Measurements from ENCODE around the gene WASF1. TPM values are rescaled to one million over a fixed set of nuclear protein-coding genes. Genes with fewer than 3 reads are reported as not detected.

WASF1 gene
- polyA plus RNA-seq, 1 experiment, result 19.5 TPM

DNA sequence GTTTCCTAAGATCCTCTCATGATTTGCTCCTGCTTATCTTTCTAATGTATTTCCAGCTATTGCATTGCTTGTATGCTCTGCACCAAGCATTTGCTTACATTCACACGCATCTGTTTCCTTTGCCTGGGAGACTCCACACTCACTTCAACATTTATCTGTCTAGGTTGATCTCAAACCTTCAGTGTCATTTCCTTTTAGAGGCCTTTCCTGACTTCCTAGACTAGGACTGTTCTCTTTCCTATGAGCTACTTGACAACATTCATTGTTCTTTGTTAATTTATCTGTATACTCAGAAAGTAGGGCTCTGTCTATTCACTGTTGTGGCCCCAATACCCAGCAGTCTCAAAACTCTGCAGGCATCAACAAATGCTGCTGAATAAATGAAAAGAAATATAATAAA is 84.4 kb downstream of the WASF1 start:
- TF ChIP-seq, protein P1, sequence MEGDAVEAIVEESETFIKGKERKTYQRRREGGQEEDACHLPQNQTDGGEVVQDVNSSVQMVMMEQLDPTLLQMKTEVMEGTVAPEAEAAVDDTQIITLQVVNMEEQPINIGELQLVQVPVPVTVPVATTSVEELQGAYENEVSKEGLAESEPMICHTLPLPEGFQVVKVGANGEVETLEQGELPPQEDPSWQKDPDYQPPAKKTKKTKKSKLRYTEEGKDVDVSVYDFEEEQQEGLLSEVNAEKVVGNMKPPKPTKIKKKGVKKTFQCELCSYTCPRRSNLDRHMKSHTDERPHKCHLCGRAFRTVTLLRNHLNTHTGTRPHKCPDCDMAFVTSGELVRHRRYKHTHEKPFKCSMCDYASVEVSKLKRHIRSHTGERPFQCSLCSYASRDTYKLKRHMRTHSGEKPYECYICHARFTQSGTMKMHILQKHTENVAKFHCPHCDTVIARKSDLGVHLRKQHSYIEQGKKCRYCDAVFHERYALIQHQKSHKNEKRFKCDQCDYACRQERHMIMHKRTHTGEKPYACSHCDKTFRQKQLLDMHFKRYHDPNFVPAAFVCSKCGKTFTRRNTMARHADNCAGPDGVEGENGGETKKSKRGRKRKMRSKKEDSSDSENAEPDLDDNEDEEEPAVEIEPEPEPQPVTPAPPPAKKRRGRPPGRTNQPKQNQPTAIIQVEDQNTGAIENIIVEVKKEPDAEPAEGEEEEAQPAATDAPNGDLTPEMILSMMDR (IDR thresholded peaks at IDR 0.05; ENCODE audit: insufficient read depth, low read depth, low read length), result no peak
- ChIA-PET POLR2A (no interaction called here), CTCF (interaction anchor here (1.2 to 1.3 kb wide), 2 partner anchors 19 to 296 kb away, joined by 4 read pairs; no protein-coding TSS in a partner anchor)
- DNase-seq (ENCODE audit: low read depth), result no peak
- Histone ChIP-seq H3K4me3 (ENCODE audit: low read depth, low read length) (no peak overlapping the region), H3K36me3 (ENCODE audit: control insufficient read depth, insufficient read depth, low read length) (no peaks in the 10 kb centered on the region), H3K27me3 (ENCODE audit: control insufficient read depth, insufficient read depth, low read length) (no peaks in the 10 kb centered on the region)

- no peak for DNase-seq (ENCODE audit: low read depth)
- POLR2A ChIA-PET, result no interaction called here
- Histone ChIP-seq H3K4me3 (ENCODE audit: low read depth, low read length) (no peak overlapping the region), H3K27me3 (ENCODE audit: control insufficient read depth, insufficient read depth, low read length) (no peaks in the 10 kb centered on the region), H3K36me3 (ENCODE audit: control insufficient read depth, insufficient read depth, low read length) (no peaks in the 10 kb centered on the region)
- TF ChIP-seq, protein P1 (IDR thresholded peaks at IDR 0.05; ENCODE audit: insufficient read depth, low read depth, low read length), result no peak
- CTCF ChIA-PET, result no interaction called here
These were observed 85.5 kb downstream of the WASF1 start for GRCh38 chr6:110093981-110094380.

GRCh38 chr6:110090876-110091275 is 88.6 kb downstream of the WASF1 start:
- ChIA-PET CTCF (interaction anchor here (0.7 kb wide), 1 partner anchor 649 kb away, joined by 3 read pairs; no protein-coding TSS in a partner anchor), POLR2A (no interaction called here)
- TF ChIP-seq, protein P1 (IDR thresholded peaks at IDR 0.05; ENCODE audit: insufficient read depth, low read depth, low read length), result no peak
- H3K36me3 ChIP-seq (ENCODE audit: control insufficient read depth, insufficient read depth, low read length), result no peaks in the 10 kb centered on the region
- H3K4me3 ChIP-seq (ENCODE audit: low read depth, low read length), result no peak overlapping the region
- DNase-seq (ENCODE audit: low read depth), result no peak
- H3K27me3 ChIP-seq (ENCODE audit: control insufficient read depth, insufficient read depth, low read length), result no peaks in the 10 kb centered on the region

- Histone ChIP-seq H3K27me3 (ENCODE audit: control insufficient read depth, insufficient read depth, low read length) (no peaks in the 10 kb centered on the region), H3K36me3 (ENCODE audit: control insufficient read depth, insufficient read depth, low read length) (no peaks in the 10 kb centered on the region), H3K4me3 (ENCODE audit: low read depth, low read length) (no peak overlapping the region)
- no peak for DNase-seq (ENCODE audit: low read depth)
- TF ChIP-seq, protein P1 (IDR thresholded peaks at IDR 0.05; ENCODE audit: insufficient read depth, low read depth, low read length), result no peak
- CTCF ChIA-PET, result interaction anchor here (0.6 kb wide), 1 partner anchor 35 kb away, joined by 3 read pairs; no protein-coding TSS in a partner anchor
- POLR2A ChIA-PET, result no interaction called here
These were observed 90.1 kb downstream of the WASF1 start for GRCh38 chr6:110089323-110089722.

DNA sequence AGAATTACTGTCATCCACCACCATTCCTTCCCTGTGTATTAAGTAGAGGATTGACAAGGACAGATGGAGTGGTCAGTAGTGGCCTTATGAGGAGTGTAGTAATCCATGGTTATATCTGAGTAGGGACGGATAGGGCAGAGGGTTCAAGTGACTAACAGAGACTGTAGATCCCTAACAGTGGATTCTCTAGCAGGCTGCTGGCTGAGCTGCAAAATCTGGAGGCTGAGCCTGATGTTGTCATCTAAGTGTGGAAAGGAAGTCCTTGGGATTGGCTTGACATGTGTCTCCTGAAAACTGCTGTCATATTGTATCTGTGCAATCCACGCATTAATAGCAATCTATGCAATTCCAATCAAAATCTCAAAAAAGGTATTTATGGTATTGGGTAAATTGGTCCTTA is 94.2 kb downstream of the WASF1 start:
- ChIA-PET POLR2A (no interaction called here), CTCF (interaction anchor here (1.0 kb wide), 1 partner anchor 11 kb away, joined by 3 read pairs; no protein-coding TSS in a partner anchor)
- H3K36me3 ChIP-seq (ENCODE audit: control insufficient read depth, insufficient read depth, low read length), result no peaks in the 10 kb centered on the region
- TF ChIP-seq, protein P1 (IDR thresholded peaks at IDR 0.05; ENCODE audit: insufficient read depth, low read depth, low read length), result no peak
- no peak for DNase-seq (ENCODE audit: low read depth)
- H3K4me3 ChIP-seq (ENCODE audit: low read depth, low read length), result no peak overlapping the region
- H3K27me3 ChIP-seq (ENCODE audit: control insufficient read depth, insufficient read depth, low read length), result no peaks in the 10 kb centered on the region
